HG03571 (cell line): ENCODE results near the gene GSK3B.
"Not testable (repeated sequence)": the region's sequence is repeated elsewhere in the genome, so short reads cannot be mapped to it uniquely, and the experiment has no call there.

Source experiments
- ATAC-seq: cut with Tn5 transposase; IDR thresholded peaks from one replicate; pipeline ENCODE4 v1.9.1; 2021; ENCODE audit not compliant: unreplicated experiment

GSK3B gene

GRCh38 chr3:119891944-119892721, 202.1 kb downstream of the GSK3B start:
- no peak for ATAC-seq

GRCh38 chr3:119888681-119889080, 205.6 kb downstream of the GSK3B start:
- ATAC-seq = not testable (repeated sequence)

DNA sequence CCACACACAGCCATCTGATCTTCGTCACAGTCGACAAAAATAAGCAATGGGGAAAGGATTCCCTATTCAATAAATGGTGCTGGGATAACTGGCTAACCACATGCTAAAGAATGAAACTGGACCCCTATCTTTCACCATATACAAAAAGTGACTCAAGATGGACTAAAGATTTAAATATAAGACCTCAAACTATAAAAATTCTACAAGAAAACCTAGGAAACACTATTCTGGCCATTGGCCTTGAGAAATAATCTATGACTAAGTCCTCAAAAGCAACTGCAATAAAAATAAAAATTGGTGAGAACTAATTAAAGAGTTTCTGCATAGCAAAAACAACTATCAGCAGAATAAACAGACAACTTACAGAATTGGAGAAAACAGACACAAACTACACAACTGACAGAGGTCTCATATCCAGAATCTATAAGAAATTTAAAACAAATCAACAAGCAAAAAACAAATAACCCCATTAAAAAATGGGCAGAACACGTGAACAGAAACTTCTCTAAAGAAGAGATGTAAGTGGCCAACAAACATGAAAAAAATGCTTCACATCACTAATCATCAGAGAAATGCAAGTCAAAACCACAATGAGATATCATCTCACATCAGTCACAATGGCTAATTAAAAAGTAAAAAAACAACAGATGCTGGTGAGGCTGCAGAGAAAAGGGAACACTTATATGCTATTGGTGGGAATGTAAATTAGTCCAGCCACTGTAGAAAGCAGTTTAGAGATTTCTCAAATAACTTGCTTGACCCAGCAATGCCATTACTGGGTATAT, 208.3 kb downstream of the GSK3B start:
- ATAC-seq = no peak

- ATAC-seq = no peak
These were observed 210.1 kb downstream of the GSK3B start for GRCh38 chr3:119884161-119884557.

DNA sequence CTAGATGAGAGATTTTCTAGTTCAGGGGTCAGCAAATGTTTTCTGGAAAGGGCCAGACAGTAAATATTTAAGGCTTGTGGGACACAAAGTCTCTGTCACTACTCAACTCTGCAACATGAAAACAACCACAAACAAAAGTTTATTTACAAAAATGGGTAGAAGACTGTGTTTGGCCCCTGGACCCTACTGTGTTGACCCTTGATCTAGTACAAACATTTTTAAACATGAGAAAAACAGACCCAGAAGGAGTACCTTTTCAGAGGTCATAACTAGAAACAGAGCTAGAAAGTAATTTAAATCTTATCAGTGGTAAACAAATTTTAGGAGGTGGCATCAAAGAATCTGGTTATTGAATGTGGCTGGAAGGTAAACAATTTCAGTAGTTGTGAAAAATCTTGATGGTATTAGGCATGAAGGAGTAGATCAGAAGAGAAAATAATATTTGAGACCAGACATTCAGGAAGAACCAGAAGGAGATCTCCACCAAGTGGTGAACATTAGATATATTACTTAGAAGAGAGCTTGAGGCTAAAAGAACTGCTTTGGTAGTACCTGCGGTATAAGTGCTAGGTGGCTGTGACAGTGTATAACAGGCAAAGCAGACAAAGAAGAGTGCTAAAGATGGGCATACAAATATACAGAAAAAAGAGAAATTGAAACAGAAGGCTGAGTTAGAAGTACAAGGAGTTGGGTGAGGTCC, 210.6 kb downstream of the GSK3B start:
- ATAC-seq = no peak

- no peak for ATAC-seq
These were observed 213.3 kb downstream of the GSK3B start for GRCh38 chr3:119880966-119881365.

DNA sequence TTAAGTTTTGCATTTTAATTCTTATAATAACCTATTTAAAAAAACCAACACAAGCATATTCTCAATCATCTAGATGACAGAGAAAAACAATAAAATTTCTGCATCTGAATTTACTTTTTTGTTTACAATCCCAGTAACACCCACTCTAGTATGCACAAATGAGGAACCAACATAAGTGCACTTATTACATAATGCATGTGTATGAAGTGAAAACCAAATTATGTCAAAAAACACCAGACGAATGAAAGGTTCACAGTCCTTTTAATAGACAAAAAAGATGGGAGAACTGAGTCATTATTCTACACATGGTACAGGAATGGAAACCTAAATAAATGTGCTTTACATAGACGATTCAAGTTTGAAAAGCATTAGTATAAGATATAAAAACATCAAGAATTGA, 220.6 kb downstream of the GSK3B start:
- no peak for ATAC-seq

- no peak for ATAC-seq
These were observed 221.5 kb downstream of the GSK3B start for GRCh38 chr3:119872773-119873172.

DNA sequence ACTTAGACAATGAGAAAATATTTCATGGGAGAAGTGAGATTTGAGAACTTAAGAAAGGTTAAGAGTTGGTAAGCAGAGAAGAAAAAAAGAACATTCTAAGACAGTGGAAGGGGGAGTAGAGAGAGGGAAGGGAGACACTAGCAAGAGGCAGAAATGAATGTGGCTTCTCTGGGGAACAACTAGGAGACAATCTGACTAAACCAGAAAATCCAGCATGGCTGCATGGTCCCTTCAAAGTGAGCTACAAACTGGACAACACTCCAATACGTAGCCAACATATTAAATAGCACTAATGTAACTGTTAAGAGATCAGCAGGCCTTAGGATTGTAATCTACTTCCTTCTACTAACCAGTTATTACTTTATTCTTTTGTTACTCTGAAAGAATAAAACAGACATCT, 222.7 kb downstream of the GSK3B start:
- no peak for ATAC-seq

DNA sequence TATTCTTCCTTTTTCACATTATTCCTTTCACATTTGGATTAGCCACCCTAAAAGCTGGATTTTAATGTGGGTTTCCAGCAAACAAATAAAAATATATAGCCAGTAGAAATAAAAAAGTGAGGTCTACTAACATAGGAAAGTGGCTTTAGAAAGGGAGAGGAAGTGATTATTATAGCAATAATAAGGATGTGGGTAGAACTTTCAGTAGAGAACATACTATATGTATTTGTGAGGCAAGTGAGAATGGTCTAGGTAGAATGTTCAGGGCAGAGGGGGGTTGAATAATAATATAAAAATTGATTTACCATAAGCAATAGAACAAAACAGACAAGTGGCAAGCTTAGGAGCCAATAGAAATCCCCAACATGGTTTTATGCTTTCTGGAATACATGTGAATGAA, 223.7 kb downstream of the GSK3B start:
- no peak for ATAC-seq

DNA sequence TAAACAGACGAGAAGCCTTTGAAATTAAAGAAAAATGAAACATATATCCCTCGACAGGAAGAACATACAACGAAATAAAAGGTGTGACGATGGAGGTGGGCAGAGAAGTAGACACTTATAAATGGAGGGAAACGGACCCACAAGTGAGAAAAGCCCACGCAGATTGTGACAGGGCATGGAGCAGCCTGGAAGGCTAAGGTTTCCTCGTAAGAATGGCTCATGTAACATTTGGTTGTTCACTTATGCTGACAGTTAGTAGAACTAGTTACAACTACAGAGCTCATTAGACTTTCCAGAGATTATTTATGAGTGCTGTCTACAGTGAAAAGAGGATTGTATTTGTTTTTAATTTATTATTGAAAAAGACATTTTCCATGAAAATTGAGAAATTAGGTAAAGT, 229.8 kb downstream of the GSK3B start:
- no peak for ATAC-seq

DNA sequence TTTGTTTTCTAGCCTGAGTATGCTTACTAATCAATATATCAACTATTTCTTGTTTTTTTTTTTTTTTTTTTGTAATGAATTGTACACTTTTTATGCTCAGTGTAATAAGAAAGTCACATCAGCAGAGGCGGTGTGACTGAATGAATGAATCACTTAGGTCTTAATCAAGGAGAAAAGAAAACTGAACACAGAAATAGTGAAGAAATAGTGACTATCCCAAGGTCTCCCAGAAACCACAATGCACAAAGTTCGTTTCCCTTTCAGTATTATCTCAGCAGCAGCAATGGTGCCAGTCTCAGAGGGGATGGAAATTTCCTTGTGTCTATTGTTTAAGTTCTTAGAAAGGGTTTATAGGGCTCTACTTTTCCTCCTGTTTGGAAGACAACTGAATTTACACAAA, 231.6 kb downstream of the GSK3B start:
- no peak for ATAC-seq

DNA sequence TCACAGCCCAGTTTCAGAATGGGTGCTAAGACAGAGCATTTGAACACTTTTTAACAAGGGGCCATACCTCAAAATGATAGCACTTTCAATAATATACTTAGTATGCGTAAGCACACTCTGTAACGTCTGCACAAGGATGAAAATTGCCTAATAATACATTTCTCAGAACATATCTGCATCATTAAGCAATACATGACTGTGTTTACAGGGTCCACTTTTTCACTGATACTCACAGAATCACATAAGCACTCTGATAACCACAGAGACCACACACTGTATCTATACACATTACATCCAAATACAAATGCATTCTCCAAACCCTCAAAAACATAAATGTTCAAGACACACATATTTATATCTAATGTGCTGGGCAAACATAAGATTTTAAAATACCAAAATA, 232.6 kb downstream of the GSK3B start:
- no peak for ATAC-seq

DNA sequence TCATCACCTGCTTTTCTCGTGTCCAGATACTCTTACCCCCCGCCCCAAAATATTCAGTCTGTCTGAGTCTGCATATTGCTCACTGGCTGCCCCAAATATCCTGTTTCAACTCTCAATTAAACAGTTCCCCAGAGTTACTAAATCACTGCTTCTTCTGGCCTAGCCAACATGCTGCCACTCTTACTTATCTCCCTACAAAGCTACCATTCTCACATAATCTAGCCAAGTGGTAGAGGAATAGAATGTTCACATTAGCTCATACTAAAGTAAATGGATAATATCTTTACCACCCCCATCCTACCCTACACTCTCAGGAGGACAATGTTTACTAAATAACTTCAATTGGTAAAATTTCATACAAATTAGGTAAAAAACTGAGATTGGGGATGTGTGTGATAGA, 234.5 kb downstream of the GSK3B start:
- no peak for ATAC-seq

DNA sequence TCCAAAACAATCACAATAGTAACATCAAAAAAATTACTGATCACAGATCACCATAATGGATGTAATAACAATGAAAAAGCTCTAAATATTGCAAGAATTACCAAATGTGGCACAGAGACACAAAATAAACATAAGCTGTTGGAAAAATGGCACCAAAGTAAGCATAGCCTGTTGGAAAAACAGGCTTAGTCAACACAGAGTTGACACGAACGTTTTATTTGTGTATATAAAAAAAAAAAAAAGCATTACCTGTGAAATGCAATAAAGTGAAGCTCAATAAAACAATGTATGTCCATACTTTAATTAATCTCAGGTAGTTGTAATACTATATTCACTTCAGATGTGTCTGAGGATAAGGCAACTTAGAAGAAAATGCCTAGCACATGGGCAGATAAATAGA, 235.3 kb downstream of the GSK3B start:
- ATAC-seq = no peak

DNA sequence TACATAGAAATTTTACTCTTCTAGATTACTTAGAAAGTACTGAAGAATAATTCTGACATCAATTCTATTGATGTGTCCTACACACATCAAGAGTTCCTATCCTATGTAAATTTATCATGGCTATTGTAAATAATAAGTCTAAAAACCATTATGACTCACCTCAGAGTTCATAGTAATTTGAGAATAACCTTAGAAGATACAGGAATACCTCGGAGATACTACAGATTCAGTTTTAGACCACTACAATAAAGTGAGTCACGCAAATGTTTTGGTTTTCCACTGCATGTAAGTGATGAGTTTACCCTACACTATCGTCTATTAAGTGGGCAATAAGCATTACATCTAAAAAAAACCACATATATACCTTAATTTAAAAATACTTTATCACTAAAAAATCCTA, 237.6 kb downstream of the GSK3B start:
- no peak for ATAC-seq

DNA sequence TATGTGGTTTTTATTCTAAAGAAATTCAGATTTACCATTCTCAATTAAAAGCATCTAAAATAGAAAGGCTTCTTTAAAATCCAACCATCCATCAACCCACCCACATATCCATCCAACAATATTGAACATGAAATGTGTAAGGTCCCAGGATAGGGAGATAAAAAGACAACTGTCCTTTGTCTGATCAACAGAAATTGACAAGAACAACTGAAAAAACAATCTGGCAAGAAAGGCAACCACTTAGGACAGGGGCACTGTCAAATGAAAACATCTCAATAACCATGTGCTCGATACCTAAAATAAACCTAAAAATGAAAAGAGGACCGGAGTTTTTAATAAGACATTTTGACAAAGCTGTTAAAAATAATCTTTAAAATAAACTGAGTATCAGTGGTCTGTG, 245.1 kb downstream of the GSK3B start:
- ATAC-seq = no peak

- ATAC-seq = no peak
These were observed 252.3 kb downstream of the GSK3B start for GRCh38 chr3:119841808-119842471.

- no peak for ATAC-seq
These were observed 258.7 kb downstream of the GSK3B start for GRCh38 chr3:119835556-119835955.

DNA sequence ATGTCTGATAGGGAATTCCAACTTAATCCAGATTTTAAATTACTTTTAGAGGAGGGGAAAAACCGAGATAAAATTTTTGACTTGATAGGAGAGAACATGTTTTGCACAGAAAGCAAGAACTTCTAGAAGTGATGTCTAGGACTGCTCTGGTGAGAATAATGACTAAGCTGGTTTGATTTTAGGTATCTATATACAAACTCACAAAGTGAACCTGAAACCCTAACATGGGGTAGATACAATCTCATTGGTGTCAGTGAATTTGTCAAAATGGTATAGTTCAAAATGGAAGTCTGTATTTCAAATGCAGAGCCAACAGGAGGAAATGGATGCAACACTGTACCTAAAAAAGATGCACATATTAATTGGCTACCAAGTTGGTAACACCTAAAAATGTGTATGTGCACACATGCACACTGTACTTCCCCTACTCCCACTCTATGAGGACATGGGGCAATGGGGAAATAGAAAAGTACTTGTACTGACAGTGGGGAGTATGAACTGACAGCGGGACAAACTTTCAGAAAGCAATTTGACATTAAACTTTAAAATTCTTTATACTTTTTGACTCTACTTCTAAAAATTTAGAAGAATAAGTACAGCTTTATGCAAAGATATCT, 259.4 kb downstream of the GSK3B start:
- no peak for ATAC-seq

- no peak for ATAC-seq
These were observed 262.3 kb downstream of the GSK3B start for GRCh38 chr3:119831941-119832371.
